GM04504 (cell line): Measurements from ENCODE around the gene MAML2.

ENCODE experiments used
- DNase-seq: peaks from one replicate; pipeline ENCODE4 v3.0.0-alpha.2; 2012; ENCODE audit warnings: low read depth

The MAML2 gene

DNA sequence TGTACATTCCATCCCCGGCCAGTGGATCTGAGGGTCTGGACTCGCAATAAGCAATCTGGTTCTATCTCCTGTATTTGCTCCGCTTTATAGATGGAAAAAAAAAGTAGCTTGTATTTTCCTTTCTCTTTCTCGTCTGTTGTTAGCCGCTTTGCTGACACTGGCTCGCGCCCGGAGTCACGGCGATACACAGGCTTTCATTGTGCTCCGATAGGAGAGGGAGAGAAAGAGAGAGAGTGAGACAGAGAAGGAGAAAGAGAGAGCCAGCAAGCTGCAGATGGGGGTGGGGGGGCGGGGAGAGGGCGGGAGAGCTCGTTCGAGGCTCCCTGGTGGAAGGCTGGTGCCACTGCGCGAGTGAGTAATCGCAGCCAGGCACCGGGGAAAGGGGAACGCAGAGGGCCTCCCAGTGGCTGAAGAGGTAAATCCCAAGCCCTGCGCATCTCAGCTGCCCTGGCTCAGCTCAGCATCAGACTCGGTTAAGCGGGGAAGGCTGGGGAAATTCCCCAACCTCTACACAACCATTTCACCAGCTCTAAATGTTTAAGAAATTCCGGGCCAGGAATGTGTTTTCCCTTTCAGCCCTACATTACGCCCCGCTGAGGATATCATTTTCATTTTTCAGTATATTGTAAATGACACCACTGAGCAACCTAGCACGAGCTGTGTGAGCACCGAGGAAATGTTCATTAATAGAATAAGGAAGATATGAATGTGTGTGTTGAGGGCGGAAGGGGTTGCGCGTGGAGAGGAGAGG lies at the start of gene MAML2:
MAML2 (minus strand) TSS at position 235 of the 751 bp plus-strand sequence. CDS start 1,300 bp downstream, outside the sequence.
- peak; percentile 85 for DNase-seq

DNA sequence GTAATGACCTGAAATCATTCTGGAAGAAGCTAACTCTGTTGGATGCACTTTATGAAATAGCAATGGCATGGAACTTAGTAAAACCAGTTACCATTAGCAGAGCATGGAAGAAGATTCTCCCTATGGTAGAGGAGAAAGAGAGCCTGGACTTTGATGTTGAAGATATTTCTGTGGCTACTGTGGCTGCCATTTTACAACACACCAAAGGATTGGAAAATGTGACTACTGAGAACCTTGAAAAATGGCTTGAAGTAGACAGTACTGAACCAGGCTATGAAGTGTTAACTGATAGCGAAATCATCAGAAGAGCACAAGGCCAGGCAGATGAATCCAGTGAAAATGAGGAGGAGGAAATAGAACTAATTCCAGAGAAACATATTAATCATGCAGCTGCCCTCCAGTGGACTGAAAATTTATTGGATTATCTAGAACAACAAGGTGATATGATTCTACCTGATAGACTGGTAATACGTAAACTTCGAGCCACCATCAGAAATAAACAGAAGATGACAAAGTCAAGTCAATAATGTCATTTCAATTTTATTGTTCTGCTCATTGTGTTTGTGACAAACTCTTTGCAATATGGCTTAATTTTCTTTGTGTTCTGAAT lies 48.8 kb upstream of the MAML2 start:
- no peak for DNase-seq

DNA sequence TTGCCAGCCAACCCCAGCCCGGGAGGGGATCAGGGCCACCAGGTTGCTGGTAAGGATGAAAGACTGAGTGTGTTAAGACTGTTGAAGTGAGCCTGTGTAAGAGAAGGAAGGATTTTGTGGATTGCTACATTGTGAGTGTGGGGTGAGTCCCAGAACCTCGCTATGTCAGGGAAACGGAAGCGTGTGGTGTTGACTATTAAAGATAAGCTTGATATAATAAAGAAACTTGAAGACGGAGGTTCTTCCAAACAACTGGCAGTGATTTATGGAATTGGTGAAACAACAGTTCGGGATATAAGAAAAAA lies 47.4 kb upstream of the MAML2 start:
- no peak for DNase-seq

DNA sequence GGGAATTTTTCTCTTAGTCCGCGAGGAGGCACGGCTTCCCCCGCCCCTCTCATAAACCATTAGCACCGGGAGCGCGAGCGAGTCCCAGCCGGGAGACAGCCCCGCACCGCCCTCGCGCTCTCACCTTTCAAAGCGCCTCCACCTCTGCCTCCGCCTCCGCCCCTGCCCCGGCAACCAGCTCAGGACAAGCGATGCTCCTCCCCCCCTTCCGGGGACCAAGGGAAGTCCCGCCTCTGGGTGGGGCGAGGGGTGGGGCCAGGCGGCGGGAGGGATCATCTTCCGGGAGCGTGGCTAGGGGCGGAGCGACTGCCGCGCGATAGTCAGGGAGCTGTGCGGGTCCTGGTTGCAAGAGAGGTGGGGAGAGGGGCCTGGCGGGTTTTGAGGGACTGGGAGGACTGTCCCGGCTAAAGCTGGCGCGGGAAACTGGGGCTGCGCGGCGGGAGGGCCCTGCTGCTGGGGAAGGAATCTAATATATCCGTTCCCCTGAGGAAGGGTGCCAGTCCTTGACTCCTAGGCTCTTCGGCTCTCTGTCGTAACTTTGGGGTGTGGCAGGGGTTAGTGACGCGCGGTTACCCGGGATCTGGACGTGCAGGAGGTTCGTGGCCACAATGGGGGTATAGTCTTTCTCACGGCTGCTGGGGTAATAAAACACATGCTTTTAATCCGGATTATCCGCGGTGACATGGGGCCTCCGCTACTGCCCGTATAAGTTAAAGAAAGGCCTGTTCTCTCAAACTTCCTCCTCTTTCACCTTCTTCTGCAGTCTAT lies 46.9 kb upstream of the MAML2 start, which contains the start of the genes CCDC82 and JRKL:
CCDC82 (minus strand) TSS at position 193 of the 768 bp plus-strand sequence. CDS start 5,165 bp downstream, outside the sequence.
JRKL (plus strand) TSS at position 294 of the 768 bp plus-strand sequence. CDS start 637 bp downstream, outside the sequence.
- DNase-seq, result peak; percentile 91

DNA sequence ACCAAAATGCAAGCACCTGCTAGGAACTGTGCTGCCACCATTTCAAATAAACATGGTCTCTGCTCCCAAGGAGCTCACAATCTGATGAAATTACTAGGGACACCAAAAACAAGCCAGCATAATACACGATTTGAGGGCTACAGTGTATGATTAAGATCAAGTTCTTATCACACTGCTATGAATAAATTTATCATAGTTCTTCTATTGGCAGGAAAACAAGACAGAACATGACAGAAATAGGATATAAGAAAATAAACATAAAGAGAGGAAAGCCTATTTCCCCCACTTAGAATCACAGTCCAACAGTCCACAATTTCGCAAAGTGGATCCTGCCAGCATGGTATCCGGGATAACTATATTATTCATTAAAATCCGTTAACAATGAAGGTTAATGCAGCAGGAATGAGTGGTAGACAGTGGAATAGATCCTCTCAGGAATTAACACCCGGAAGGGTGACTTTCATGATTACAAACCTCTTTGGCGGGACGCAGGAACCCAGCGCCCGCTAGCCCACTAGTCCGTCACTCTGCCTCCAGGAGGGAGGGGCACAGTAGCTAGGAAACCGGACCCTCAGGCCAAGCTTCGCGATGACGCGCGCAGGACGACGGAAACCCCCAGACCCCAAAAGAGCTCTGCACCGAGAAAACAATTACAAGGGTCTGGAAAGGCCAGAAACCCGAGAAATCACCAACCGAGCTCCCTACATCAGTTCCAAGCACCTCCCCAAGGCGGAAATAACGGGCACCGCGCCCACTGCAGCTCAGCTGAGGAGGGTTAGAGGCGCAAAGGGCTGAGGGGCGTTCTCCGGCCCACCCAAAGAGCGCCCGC lies 46.1 kb upstream of the MAML2 start:
- no peak for DNase-seq

DNA sequence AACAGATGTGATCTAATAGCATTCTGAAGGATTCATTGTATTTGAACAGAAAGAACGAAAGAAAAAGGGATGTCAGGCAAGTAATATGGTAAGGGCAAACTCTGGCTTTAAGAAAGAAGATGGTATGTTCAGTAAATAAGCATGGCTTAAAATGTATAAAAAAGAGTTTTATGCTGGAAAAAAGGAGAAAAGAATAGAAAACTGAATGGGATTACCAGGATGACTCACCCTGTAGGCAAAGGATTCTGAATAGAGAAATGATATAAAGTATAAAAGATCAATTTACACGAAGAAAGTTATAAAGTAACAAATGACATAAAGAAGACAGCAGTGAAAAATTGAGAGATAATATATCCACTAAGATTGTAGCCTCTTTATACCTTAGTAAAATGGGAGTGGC lies 42.2 kb upstream of the MAML2 start:
- DNase-seq, result no peak

DNA sequence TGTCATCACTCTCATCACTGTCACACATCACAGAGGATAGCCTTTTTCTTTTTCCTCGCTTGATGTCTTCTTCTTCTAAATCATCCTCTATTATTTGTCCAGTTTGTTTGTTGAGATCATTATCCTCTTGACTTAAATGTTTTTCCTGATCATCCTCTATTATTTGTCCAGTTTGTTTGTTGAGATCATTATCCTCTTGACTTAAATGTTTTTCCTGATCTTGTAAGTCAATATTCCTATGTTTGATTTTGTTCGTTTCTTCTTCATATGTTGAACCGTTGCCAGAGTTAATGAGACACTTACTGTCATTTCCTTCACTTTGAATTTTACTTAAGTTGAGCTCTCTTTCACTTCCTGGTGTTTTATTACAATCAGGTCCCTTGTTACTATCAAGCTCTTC lies 41.2 kb upstream of the MAML2 start:
- DNase-seq, result no peak

DNA sequence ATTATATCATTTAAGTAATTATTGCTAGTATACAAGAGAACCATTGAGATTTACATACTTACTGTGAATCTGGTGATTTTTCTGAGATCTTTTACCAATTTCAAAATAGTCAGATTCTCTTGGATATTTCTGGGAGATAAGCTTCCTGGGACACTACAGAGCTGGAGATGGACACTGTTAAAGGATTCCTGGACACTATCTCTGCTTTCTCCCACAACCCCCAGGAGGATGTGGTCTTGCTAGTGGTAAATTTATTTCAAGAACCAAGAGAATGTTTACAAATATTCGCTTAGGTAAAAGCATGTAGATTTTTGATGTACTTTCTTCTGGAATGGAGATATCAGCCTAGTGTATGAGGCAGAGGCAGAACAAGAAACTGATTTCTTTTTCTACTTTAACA lies 33.8 kb upstream of the MAML2 start:
- no peak for DNase-seq

DNA sequence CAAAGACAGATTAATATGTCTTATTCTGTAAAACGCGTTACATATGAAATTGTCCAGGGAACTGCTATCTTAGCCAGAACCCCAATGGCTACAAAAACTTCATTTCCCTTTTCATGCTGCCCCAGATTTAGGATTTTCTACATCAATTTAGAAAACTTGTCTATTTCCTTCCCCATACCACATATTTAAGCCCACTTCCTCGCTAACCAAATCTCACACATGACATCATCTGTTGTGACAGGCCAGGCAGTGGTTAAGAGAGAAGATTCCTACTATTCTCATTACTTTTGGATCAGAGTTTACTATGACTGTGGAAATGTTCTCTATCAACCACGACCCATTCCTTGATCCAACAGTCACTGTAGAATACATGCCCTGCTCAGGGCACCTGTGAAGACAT lies 30.8 kb upstream of the MAML2 start:
- no peak for DNase-seq

DNA sequence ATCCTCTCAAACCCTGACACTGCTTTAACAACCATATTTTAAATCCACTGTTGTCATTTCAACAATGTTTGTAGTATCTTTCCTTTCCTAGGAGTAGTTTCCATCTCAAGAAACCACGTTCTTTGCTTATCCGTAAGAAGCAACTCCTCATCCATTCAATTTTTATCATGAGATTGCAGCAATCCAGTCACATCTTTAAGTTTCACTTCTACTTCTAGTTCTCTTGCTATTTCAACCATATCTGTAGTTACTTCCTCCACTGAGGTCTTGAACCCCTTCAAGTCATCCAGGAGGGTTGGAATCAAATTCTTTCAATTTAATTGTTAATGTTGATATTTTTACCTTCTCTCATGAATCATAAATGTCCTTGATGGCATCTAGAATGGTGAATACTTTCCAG lies 24.3 kb upstream of the MAML2 start:
- DNase-seq, result no peak

DNA sequence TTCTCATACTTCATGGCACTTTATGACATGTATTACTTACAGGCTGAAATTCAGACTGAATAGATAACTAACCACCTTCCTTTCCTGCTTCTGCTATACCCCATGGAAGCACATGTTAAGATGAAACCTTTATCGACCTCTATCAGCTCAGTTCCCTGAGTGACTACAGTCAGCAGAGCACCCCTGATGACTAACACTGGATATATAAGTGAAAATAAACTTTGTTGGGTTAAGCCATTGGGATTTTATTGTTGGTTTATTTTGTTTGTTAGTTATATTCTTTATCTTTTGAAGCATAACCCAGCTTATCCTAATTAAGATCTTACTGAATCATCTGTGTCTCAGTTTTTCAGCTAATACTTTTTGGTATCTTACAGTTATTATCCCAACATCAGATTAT lies 23.0 kb upstream of the MAML2 start:
- no peak for DNase-seq

DNA sequence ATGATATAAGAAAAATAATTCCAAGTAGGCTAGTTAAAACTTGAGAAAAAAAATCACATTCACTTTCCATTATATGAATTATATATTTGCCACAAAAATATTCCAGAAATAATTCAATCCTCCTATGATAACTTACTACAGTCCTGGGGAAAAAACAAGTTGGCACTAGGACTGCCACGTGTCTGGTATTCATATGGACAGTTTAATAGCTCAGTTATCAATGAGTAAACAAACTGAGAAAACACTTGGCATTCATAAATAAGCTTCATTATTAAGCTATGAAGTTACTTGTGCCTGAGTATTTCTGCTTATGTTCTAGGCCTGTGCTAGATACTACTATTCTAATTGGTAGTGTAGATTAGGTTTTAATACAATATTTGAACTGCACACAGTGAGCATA lies 22.5 kb upstream of the MAML2 start:
- DNase-seq, result no peak

DNA sequence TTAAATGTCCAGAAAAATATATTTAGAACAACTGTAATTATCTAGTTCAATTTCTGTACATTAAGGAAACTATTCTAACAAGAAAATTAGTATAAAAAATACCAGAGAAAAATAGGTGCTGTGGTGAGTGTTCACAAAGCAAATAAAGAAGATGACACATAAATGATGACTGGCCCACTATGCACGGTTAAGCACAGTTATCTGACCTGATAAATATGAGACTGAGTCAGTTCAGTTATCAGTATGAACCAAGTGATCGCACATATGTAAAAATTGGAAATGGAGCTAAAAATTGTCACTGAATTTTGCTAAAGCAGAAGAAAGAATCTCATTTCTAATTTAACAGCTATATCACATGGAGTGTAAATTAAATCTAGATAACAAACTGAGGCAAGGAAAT lies 18.8 kb upstream of the MAML2 start:
- no peak for DNase-seq

DNA sequence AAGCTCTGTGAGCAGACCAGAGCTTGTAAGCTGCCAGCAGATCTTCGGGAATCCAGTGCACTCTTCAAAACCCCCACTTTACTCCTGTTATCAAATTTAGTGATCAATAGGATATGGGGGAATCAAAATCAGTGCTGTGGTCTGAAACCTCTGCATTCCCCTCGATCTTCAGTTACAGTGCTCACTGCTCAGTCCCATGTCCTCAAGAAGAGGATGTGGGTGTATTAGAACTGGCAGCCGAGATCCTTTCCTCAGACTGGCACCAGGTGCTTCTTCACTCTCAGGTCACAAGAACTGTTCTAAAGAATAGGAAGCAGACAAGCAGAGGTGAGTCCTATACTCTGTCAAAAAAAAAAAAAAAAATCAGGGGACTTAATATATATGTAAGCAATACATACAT lies 15.3 kb upstream of the MAML2 start:
- DNase-seq, result no peak

DNA sequence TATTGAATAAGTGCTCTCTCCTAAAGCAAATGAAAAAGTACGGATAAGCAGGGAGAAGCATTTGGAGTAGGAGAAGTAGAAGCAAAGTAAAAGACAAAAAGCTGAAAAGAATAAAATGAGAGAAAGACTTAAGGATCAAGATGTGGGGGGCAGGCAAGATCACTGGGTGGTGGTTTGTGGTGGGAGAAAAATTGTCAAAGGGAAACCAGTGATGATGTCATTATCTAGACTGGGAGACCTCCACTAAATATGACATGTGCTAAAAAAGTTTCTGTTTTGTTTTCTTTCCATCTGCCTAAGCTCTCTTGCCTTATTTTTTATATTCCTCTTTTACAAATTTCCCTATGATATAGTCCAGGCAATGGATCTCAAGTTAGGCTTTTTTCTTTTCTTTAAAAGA lies 14.8 kb upstream of the MAML2 start:
- no peak for DNase-seq

DNA sequence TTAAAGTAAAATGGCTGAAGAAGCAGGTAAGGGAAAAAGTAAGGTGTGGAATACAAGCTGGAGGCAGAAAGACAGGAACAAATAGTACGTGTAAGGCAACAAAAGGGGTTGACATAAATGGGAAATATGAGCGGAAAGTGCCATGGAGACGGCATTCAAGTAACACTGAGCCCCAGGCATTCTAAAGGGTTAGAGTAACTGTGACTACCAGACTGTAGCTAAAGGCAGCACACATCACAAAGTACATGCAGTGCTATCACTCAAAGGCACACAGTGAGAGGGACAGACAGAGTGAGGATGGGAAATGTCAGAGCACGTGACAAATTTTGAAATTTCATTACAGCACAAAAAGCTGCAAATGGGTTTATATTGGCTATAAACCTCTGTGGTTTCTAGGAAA lies 13.9 kb upstream of the MAML2 start:
- no peak for DNase-seq

DNA sequence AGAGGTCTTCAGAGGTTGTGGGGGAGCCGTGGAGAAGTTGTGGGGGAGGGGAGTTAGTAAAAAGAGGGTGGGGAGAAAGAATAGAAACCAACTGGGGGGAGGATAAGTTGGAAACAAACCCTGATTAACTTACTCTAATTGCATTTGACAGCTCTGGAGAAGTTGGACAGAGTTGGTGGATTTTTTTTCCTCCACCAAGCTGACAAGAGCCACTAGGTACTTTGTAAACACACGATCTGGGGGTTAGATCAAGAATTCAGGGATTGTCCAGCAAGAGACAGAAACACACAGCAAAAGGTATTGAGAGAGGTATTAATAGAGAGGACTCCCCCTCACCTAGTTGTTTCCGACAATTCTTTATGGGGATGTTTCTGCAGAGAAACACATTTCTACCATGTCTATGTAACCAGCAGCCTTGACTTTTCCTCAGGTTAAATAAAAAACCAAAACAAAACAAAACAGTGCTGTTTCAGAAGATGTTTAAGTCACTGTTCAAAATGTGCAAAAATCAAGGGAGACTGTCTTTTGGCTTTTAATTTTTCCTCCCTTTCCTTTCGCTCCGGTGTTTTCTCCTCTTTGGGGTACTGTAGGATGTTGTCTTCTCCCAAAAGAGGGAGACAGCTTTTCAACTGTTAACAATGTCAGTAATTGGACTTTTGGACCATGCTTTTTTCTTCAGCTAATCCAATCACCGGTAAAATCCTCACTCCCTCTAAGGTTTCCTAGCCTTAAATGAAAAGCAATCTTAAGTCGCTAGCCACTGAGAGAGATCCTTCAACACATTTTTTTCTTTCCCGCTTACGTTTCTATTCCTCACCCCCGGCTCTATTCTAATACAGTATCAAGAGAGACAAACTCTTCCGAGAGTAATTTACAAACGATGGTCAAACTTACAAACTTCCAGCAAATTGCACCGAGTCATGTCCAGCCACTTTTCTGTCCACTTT lies 708 bp downstream of the MAML2 start:
- DNase-seq, result no peak

DNA sequence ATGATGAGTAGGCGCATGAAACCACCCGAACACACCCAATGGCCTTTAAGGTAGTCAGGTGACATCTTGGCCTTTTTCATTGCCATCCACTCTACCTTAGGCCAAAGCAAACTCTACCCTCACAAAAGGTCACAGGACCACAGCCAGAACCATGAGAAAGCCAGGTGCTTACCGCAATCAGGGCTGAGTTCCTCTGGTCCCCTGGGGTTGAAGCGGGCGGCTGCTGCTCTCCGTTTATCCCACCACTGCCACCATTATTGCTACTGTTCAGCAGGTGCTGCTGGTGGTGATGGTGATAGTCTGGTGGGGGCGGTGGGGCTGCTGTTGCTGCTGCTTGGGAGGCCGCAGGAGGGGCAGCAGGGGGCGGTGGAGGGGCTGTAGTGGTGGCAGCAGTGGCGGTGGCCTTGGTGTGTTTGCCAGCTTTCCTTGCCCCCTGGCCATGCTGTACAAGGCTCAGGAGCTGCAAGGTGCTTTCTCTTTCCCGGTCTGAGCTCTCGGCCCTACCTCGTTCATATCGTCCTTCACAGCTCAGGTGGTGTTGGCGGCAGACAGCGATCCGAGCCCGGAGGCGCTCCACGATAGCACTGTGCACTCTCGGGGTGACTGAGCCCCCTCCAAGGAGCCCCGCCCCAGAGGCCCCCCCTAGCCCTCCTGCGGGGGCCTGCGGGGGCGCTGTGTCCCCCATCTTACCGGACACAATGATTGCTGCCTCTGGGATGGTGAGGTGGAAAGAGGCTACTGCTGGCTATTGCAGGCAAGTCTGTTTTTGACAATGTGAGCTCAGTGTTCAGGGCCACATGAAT lies 1.6 kb downstream of the MAML2 start:
- DNase-seq, result no peak

DNA sequence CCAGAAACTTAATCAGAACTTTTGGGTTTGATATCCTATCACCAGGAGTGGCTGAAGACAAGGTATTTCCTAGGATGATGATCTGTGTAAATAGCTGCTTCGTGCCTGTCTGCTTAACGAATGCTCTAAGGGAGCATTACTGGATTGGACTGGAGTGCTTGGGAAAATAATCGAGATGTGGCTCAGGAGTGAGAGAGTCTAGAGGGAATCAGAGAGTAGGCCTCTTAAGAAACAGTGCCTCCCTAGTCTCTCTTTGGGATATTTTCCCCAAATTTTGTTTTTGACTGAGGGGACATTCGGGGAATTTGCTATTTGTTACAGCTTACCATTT lies 2.5 kb downstream of the MAML2 start:
- no peak for DNase-seq
